GM10266 (cell line): ENCODE measurements around the gene FANCC.
"Not testable (repeated sequence)": the region's sequence is repeated elsewhere in the genome, so short reads cannot be mapped to it uniquely, and the experiment has no call there.

Source experiments
- DNase-seq: peaks from one replicate; pipeline ENCODE4 v3.0.0; 2012; ENCODE audit errors: extremely low spot score
- CTCF ChIP-seq: IDR thresholded peaks from 2 replicates; pipeline ENCODE4 v1.5.1; 2012; ENCODE audit warnings: mild to moderate bottlenecking, low read depth; ENCODE audit not compliant: control insufficient read depth, insufficient read depth; ENCODE audit errors: missing control alignments

Gene FANCC

DNA sequence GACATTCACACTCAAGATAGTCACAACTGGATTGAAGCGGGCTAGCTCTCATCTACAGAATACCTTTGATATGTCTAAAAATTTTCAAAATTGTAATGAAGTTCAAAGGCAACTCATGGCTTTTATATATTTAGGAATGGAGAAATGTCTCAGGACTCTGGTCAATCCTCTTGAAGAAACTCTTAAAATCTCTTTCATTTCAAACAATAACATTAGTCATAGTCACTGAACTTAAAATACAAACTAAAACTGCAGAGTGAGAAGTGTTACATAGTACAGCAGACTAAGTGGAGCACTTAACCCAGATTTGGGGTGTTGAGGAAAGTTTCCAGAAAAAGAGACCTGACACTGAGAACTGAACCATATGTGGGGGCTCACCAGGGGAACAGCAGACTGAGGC lies 20.7 kb downstream of the FANCC start:
- DNase-seq: no peak
- TF ChIP-seq CTCF: no peak

DNA sequence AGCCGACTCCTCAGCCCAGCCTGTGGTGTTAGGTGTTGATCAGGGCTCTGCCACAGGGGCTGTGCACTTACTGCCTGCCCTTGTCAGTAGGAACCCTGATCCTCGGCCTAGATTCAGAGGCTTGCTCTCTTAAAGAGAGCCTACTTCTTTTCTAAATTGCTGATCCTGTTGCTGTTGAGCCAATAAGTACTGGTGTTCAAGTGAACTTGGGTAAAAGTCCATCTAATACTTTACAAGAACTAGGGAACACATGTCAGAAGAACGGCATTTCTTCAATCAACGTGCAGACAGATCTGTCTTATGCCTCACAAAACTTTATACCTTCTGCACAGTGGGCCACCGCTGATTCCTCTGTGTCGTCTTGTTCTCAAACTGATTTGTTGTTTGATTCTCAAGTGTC lies 24.2 kb downstream of the FANCC start:
- DNase-seq: not testable (repeated sequence)

DNA sequence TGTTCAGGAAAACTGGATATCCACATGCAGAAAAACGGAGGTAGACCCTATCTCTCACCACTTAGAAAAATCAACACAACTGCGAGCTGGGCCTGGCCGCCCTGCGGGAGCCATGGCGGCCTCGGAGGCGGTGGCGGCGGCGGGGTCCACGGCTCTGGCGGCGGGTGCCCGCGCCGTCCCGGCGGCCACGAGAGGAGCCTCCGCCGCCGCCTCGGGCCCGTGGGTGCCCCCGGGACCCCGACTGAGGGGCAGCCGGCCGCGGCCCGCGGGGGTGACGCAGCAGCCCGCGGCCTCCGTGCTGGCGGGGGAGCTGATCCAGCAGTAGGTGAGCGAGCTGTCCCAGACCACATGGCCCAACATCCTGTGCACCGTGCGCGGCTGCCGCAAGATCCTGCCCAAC lies 25.3 kb downstream of the FANCC start:
- no peak for DNase-seq
- TF ChIP-seq CTCF: no peak

DNA sequence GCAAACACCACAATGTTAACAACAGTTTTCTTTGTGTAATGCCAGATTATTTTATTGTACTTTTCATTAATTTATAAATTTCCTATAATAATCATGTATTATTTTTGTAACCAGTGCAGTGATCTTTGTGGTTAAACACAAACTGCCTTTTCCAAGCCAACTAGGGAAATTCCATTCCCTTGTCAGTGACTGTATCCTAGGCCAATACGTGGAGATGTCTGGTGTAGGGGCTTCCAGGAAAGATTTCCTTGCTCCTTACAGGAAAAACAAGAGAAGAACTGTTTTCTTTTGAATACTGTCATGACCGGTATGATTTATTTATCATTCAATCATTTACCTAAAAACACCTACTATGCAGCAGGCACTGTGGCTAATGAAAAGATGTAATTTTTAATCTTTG lies 31.4 kb downstream of the FANCC start:
- DNase-seq: no peak
- no peak for TF ChIP-seq CTCF

GRCh38 chr9:95285307-95285706 lies 32.2 kb downstream of the FANCC start:
- no peak for DNase-seq
- no peak for TF ChIP-seq CTCF

GRCh38 chr9:95284162-95285080 lies 33.1 kb downstream of the FANCC start:
- no peak for TF ChIP-seq CTCF

DNA sequence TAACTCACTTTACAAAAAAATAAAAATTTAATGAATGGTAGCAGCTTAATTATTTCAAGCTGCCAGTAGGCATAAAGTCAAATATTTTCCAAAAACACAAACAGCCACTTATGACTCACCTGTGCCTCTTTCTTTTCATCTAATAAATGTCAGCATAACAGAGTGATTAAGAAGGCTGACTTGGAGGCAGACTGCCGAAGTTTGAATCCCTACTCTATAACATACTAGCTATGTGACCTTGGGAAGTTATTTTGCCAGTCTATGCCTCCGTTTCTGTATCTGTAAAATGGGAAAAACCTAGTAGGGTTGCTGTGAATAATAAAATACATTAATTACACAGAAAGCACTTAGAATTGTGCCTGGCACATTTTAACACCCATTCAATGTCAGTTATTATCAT lies 33.8 kb downstream of the FANCC start:
- no peak for TF ChIP-seq CTCF
- no peak for DNase-seq

More at GRCh38 chr9:95284162-95285080, 33.1 kb downstream of the FANCC start:
- no peak for DNase-seq
